Endodermal cell (in vitro differentiated cells): Measurements from ENCODE around the gene MTOR. TPM values are rescaled to one million over a fixed set of nuclear protein-coding genes. Genes with fewer than 3 reads are reported as not detected.

Experiments used
- DNase-seq: peaks from one replicate; pipeline ENCODE4 v3.0.0-alpha.2; 2017
- H3K27ac ChIP-seq: 2 replicates; pipeline ENCODE4 v1.5.1; 2013; ENCODE audit warnings: mild to moderate bottlenecking, low read depth, low read length, moderate library complexity
- H3K27me3 ChIP-seq: 2 replicates; pipeline ENCODE4 v1.6.1; 2013; ENCODE audit warnings: mild to moderate bottlenecking, low read length, moderate library complexity; ENCODE audit not compliant: insufficient read depth, control insufficient read depth, poor library complexity, severe bottlenecking
- H3K36me3 ChIP-seq: 2 replicates; pipeline ENCODE4 v1.7.0; 2013; ENCODE audit warnings: mild to moderate bottlenecking, low read length, moderate library complexity; ENCODE audit not compliant: control insufficient read depth, insufficient read depth
- H3K4me1 ChIP-seq: one replicate; pipeline ENCODE4 v1.7.0; 2013; ENCODE audit warnings: low read length; ENCODE audit not compliant: control insufficient read depth, insufficient read depth
- H3K4me3 ChIP-seq: 2 replicates; pipeline ENCODE4 v1.5.1; 2013; ENCODE audit warnings: mild to moderate bottlenecking, low read length, moderate library complexity
- H3K9ac ChIP-seq: 2 replicates; pipeline ENCODE4 v1.6.1; 2013; ENCODE audit warnings: mild to moderate bottlenecking, low read length, moderate library complexity; ENCODE audit not compliant: poor library complexity, severe bottlenecking; ENCODE audit errors: extremely low read depth
- H3K9me3 ChIP-seq: 2 replicates; pipeline ENCODE4 v1.6.1; 2013; ENCODE audit warnings: mild to moderate bottlenecking, low read length, moderate library complexity; ENCODE audit not compliant: control insufficient read depth
- H3K27ac Mint-ChIP-seq: 2 replicates; pipeline ENCODE4 v1.8.0; 2020; ENCODE audit warnings: mixed read lengths
- H3K27me3 Mint-ChIP-seq: 2 replicates; pipeline ENCODE4 v1.8.0; 2021; ENCODE audit warnings: mild to moderate bottlenecking, mixed read lengths; ENCODE audit not compliant: insufficient read depth
- H3K36me3 Mint-ChIP-seq: 2 replicates; pipeline ENCODE4 v1.8.0; 2020; ENCODE audit warnings: low read depth, mixed read lengths
- H3K4me1 Mint-ChIP-seq: 2 replicates; pipeline ENCODE4 v1.8.0; 2020; ENCODE audit warnings: mixed read lengths
- H3K4me3 Mint-ChIP-seq: 2 replicates; pipeline ENCODE4 v1.8.0; 2020; ENCODE audit warnings: mild to moderate bottlenecking, moderate library complexity, mixed read lengths
- H3K9me3 Mint-ChIP-seq: 2 replicates; pipeline ENCODE4 v1.8.0; 2020; ENCODE audit warnings: mild to moderate bottlenecking, mixed read lengths
- CTCF ChIP-seq: fragments of 200-600 bp; sonication (generic); conservative IDR thresholded peaks from 2 replicates; pipeline ENCODE4 v1.5.0; 2021; ENCODE audit warnings: antibody characterized with exemption, mild to moderate bottlenecking
- WGBS, 2 experiments: methylation state at CpG; one replicate each; pipeline versions ENCODE4 v1.1.5 to v1.1.7; 2013; ENCODE audit warnings: missing lambda C conversion rate in 2 of 2, mixed read lengths in 1 of 2; ENCODE audit not compliant: insufficient coverage in 1 of 2, insufficient read length in 1 of 2; 5-methylcytosine and 5-hydroxymethylcytosine counted together
- total RNA-seq, 2 donors: library from RNA; stranded (reverse); fragmentation: NEBNext Ultra II Directional in 1 of 2; extraction: Animal tissue kit (Norgen Biotek cat#: 25700) in 1 of 2; gene quantifications; 2 replicates in 1 of 2; 3 replicates in 1 of 2; pipeline ENCODE4 v1.2.1, GENCODE V29; 2021

Gene MTOR
- total RNA-seq, 2 donors from 2014 or later: 69.0 to 78.3 TPM

- no peak for DNase-seq
- no peak overlapping the region for H3K4me3 Mint-ChIP-seq
- WGBS, 2 experiments: 83 to 96% methylated on average over 1 of the region's 1 CpG
- no peak for TF ChIP-seq CTCF
- no peak overlapping the region for H3K27ac ChIP-seq
- H3K4me1 ChIP-seq: peaks cover 5% of the 10 kb centered on the region
- no peaks in the 10 kb centered on the region for H3K27me3 ChIP-seq
- H3K4me3 ChIP-seq: no peak overlapping the region
- no peak overlapping the region for H3K9ac ChIP-seq
- H3K36me3 ChIP-seq: peaks cover 79% of the 10 kb centered on the region
- H3K9me3 Mint-ChIP-seq: no peaks in the 10 kb centered on the region
- H3K9me3 ChIP-seq: no peaks in the 10 kb centered on the region
- peak overlapping the region; percentile 79 for H3K27ac Mint-ChIP-seq
- H3K36me3 Mint-ChIP-seq: peaks cover 75% of the 10 kb centered on the region
- no peaks in the 10 kb centered on the region for H3K27me3 Mint-ChIP-seq
- peaks cover 9% of the 10 kb centered on the region for H3K4me1 Mint-ChIP-seq
These were observed 6.1 kb downstream of the MTOR start for GRCh38 chr1:11256299-11256698.

- H3K9me3 ChIP-seq: peaks cover 11% of the 10 kb centered on the region
- Mint-ChIP-seq H3K4me3 (no peak overlapping the region), H3K27ac (no peak overlapping the region), H3K27me3 (no peaks in the 10 kb centered on the region), H3K9me3 (peaks cover 11% of the 10 kb centered on the region), H3K4me1 (peaks cover 11% of the 10 kb centered on the region), H3K36me3 (peaks cover 72% of the 10 kb centered on the region)
- DNase-seq: no peak
- H3K4me3 ChIP-seq: no peak overlapping the region
- no peak overlapping the region for H3K27ac ChIP-seq
- 94 to 98% methylated on average over 4 to 8 of the region's 8 CpGs for WGBS, 2 experiments
- no peak overlapping the region for H3K9ac ChIP-seq
- no peak for TF ChIP-seq CTCF
- peaks cover 5% of the 10 kb centered on the region for H3K4me1 ChIP-seq
- H3K36me3 ChIP-seq: peaks cover 72% of the 10 kb centered on the region
- no peaks in the 10 kb centered on the region for H3K27me3 ChIP-seq
These were observed 9.1 kb downstream of the MTOR start for GRCh38 chr1:11253226-11253625.

GRCh38 chr1:11252538-11252937, 9.8 kb downstream of the MTOR start:
- peaks cover 70% of the 10 kb centered on the region for H3K36me3 ChIP-seq
- Mint-ChIP-seq H3K4me3 (no peak overlapping the region), H3K27ac (no peak overlapping the region), H3K4me1 (peaks cover 11% of the 10 kb centered on the region), H3K36me3 (peaks cover 72% of the 10 kb centered on the region), H3K27me3 (no peaks in the 10 kb centered on the region), H3K9me3 (peaks cover 11% of the 10 kb centered on the region)
- no peak for DNase-seq
- peaks cover 11% of the 10 kb centered on the region for H3K9me3 ChIP-seq
- no peak overlapping the region for H3K9ac ChIP-seq
- no peaks in the 10 kb centered on the region for H3K27me3 ChIP-seq
- WGBS, 2 experiments: 97 to 98% methylated on average over 8 of the region's 8 CpGs
- H3K27ac ChIP-seq: no peak overlapping the region
- H3K4me3 ChIP-seq: no peak overlapping the region
- peaks cover 5% of the 10 kb centered on the region for H3K4me1 ChIP-seq
- TF ChIP-seq CTCF: no peak
